Parathyroid adenoma (tissue), 2 donors: ENCODE data around the gene ANKRD13A.

Source experiments
- H2AFZ ChIP-seq: fragments of 300-600 bp; sonication (generic); one replicate; pipeline ENCODE4 v1.7.0; 2017; ENCODE audit warnings: antibody characterized with exemption, mild to moderate bottlenecking
- H3K27ac ChIP-seq: fragments of 300-600 bp; sonication (generic); one replicate; pipeline ENCODE4 v1.7.0; 2017
- H3K27me3 ChIP-seq: fragments of 300-600 bp; sonication (generic); one replicate; pipeline ENCODE4 v1.7.0; 2017; ENCODE audit warnings: low read length; ENCODE audit not compliant: control insufficient read depth, insufficient read depth
- H3K36me3 ChIP-seq: fragments of 300-600 bp; sonication (generic); one replicate; pipeline ENCODE4 v1.7.0; 2017; ENCODE audit warnings: low read length; ENCODE audit not compliant: control insufficient read depth, insufficient read depth
- H3K4me1 ChIP-seq: fragments of 300-600 bp; sonication (generic); one replicate; pipeline ENCODE4 v1.7.0; 2017; ENCODE audit warnings: control low read depth
- H3K4me2 ChIP-seq: fragments of 300-600 bp; sonication (generic); one replicate; pipeline ENCODE4 v1.7.0; 2017; ENCODE audit warnings: low read length
- H3K4me3 ChIP-seq: fragments of 300-600 bp; sonication (generic); one replicate; pipeline ENCODE4 v1.7.0; 2017; ENCODE audit warnings: low read depth, low read length
- H3K79me2 ChIP-seq: fragments of 300-600 bp; sonication (generic); one replicate; pipeline ENCODE4 v1.7.0; 2017; ENCODE audit warnings: control low read depth
- H3K9ac ChIP-seq: fragments of 300-600 bp; sonication (generic); one replicate; pipeline ENCODE4 v1.7.0; 2017; ENCODE audit warnings: mild to moderate bottlenecking
- H3K9me3 ChIP-seq: fragments of 300-600 bp; sonication (generic); one replicate; pipeline ENCODE4 v1.7.0; 2017; ENCODE audit warnings: low read length; ENCODE audit not compliant: control insufficient read depth
- TF ChIP-seq, protein P1 (sequence below): fragments of 300-600 bp; sonication (generic); IDR thresholded peaks from one replicate; pipeline ENCODE4 v1.7.0; 2017; ENCODE audit warnings: antibody characterized with exemption, mild to moderate bottlenecking
- donor health status: primary hyperparathyroidism.

The ANKRD13A gene

DNA sequence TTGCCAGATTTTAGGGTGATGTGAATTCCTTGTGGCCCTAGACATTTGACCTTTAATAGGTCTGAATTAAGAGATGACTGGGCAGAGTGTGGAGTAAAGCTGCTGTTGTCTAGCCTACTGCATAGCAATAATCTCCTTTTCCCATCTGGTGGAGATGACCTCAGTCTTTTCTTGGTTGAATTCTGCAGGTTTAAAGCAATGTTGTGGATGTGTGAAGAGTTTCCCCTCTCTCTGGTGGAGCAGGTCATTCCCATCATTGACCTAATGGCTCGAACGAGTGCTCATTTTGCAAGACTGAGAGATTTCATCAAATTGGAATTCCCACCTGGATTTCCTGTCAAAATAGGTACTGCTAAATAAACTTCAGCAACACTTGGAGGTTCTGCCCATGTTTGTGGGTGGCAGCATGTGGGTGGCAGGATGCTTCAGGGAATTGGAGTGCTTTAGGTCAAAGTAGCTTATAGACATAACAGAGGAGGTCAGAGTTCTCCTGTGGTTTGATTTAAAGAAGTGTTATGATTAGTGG, 30.1 kb downstream of the ANKRD13A start:
- Histone ChIP-seq H3K4me1 (no peaks in the 10 kb centered on the region), H2AFZ (no peak overlapping the region), H3K27ac (no peak overlapping the region), H3K4me2 (no peak overlapping the region), H3K36me3 (no peaks in the 10 kb centered on the region), H3K4me3 (no peak overlapping the region), H3K9me3 (no peaks in the 10 kb centered on the region), H3K9ac (no peak overlapping the region), H3K27me3 (no peaks in the 10 kb centered on the region), H3K79me2 (no peaks in the 10 kb centered on the region)
- TF ChIP-seq, protein P1, sequence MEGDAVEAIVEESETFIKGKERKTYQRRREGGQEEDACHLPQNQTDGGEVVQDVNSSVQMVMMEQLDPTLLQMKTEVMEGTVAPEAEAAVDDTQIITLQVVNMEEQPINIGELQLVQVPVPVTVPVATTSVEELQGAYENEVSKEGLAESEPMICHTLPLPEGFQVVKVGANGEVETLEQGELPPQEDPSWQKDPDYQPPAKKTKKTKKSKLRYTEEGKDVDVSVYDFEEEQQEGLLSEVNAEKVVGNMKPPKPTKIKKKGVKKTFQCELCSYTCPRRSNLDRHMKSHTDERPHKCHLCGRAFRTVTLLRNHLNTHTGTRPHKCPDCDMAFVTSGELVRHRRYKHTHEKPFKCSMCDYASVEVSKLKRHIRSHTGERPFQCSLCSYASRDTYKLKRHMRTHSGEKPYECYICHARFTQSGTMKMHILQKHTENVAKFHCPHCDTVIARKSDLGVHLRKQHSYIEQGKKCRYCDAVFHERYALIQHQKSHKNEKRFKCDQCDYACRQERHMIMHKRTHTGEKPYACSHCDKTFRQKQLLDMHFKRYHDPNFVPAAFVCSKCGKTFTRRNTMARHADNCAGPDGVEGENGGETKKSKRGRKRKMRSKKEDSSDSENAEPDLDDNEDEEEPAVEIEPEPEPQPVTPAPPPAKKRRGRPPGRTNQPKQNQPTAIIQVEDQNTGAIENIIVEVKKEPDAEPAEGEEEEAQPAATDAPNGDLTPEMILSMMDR, result no peak

DNA sequence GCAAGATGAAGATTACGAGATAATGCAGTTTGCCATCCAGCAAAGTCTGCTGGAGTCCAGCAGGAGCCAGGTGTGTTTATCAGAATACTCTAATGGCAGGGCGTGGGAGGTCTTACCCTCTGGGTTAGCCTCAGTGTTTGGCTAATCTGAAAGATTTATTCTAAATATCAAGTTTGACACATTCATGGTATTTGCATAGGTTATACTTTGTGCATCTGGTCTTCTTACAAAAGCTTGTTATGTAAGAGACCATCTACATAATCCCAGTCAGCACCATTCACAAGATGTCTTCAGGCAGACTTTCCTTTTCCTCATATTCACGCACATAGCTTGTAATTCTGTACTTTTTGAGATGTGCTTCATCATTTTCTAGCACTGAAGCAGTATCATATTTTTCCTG, 34.7 kb downstream of the ANKRD13A start:
- H3K36me3 ChIP-seq, result no peaks in the 10 kb centered on the region
- peaks cover 2% of the 10 kb centered on the region for H3K79me2 ChIP-seq
- no peak overlapping the region for H3K27ac ChIP-seq
- no peak overlapping the region for H3K4me2 ChIP-seq
- no peaks in the 10 kb centered on the region for H3K27me3 ChIP-seq
- TF ChIP-seq, protein P1, result no peak
- H2AFZ ChIP-seq, result no peak overlapping the region
- no peak overlapping the region for H3K4me3 ChIP-seq
- H3K9ac ChIP-seq, result no peak overlapping the region
- H3K9me3 ChIP-seq, result no peaks in the 10 kb centered on the region
- H3K4me1 ChIP-seq, result no peaks in the 10 kb centered on the region

DNA sequence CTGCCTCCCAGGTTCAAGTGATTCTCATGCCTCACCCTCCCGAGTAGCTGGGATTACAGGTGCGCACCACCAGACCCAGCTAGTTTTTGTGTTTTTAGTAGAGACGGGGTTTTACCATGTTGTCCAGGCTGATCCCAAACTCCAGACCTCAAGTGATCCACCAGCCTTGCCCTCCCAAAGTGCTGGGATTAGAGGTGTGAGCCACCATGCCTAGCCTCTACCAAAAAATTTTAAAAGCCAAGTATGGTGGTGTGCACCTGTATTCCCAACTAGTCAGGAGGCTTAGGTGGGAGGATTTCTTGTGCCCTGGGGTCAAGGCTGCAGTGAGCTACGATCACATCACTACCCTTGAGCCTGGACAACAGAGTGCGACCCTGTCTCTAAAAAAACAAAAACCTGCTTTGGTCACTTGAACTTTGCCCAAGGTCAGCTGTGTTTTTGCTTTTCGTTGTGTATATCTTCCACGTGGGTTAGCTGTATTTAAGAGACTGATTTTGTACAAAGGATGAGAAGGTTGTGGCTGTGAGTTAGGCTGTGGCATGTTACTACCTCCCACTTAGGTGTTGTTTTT, 36.4 kb downstream of the ANKRD13A start:
- Histone ChIP-seq H3K4me3 (no peak overlapping the region), H2AFZ (no peak overlapping the region), H3K4me2 (no peak overlapping the region), H3K79me2 (peaks cover 2% of the 10 kb centered on the region), H3K27me3 (no peaks in the 10 kb centered on the region), H3K27ac (no peak overlapping the region), H3K9ac (no peak overlapping the region), H3K9me3 (no peaks in the 10 kb centered on the region), H3K4me1 (no peaks in the 10 kb centered on the region), H3K36me3 (no peaks in the 10 kb centered on the region)
- TF ChIP-seq, protein P1, result no peak

DNA sequence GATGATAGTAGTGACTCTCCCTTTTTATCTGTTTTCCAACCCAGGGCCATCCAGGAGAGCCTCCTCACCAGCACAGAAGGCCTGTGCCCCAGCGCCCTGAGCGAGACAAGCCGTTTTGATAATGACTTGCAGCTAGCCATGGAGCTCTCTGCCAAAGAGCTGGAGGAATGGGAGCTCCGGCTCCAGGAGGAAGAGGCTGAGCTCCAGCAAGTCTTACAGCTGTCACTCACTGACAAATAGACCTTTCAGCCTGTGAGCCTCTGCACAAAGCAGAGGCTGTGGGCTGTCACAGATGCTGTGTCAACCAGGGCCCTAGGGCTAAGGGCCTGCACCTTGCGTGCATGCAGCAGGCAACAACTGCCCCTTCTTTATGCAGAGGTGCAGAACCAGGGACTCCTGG, 38.1 kb downstream of the ANKRD13A start:
- TF ChIP-seq, protein P1, result no peak
- H3K9me3 ChIP-seq, result no peaks in the 10 kb centered on the region
- no peak overlapping the region for H3K27ac ChIP-seq
- no peaks in the 10 kb centered on the region for H3K4me1 ChIP-seq
- H3K9ac ChIP-seq, result no peak overlapping the region
- H3K4me2 ChIP-seq, result no peak overlapping the region
- H3K27me3 ChIP-seq, result no peaks in the 10 kb centered on the region
- no peak overlapping the region for H3K4me3 ChIP-seq
- peaks cover 2% of the 10 kb centered on the region for H3K79me2 ChIP-seq
- no peaks in the 10 kb centered on the region for H3K36me3 ChIP-seq
- no peak overlapping the region for H2AFZ ChIP-seq

DNA sequence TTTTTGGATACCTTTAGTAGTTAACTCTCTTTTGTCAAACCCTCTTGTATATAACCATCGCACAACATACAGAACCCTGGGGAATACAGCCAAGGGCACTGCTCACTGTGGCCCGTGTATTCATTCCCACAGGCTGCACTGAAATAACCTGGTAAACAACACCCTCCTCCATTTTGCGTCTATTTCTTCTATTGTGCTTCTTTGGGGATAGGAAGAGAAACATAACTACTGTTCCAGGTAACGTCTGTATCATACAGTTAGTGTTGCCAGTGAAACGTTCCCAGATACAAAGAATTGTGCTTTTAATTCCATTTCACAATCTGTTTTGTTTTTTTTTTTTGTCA, 39.5 kb downstream of the ANKRD13A start:
- Histone ChIP-seq H3K4me1 (peaks cover 5% of the 10 kb centered on the region), H3K4me2 (no peak overlapping the region), H3K79me2 (peaks cover 4% of the 10 kb centered on the region), H3K9me3 (no peaks in the 10 kb centered on the region), H3K27ac (no peak overlapping the region), H3K9ac (no peak overlapping the region), H3K27me3 (no peaks in the 10 kb centered on the region), H3K36me3 (no peaks in the 10 kb centered on the region), H2AFZ (no peak overlapping the region), H3K4me3 (no peak overlapping the region)
- TF ChIP-seq, protein P1, result no peak
